GM12878 (cell line): ENCODE measurements around the gene NDUFV2.

Experiments
- BCL11A ChIP-seq: IDR thresholded peaks from 2 replicates; pipeline ENCODE4 v1.6.1; 2011; ENCODE audit warnings: low read depth, low read length
- BRCA1 ChIP-seq: IDR thresholded peaks from 2 replicates; pipeline ENCODE4 v1.6.1; 2011; ENCODE audit warnings: low read depth, low read length, improper control_type of control experiment
- DPF2 ChIP-seq: fragments of 450-650 bp; IDR thresholded peaks from 2 replicates; pipeline ENCODE4 v1.6.1; 2017; ENCODE audit warnings: mild to moderate bottlenecking
- ETV6 ChIP-seq, 2 experiments: fragments of 450-650 bp in 1 of 2; IDR thresholded peaks in 1 of 2; conservative IDR thresholded peaks in 1 of 2; 2 replicates each; pipeline ENCODE4 v1.6.1; 2014; ENCODE audit warnings: antibody characterized with exemption in 1 of 2, borderline replicate concordance in 1 of 2, low read depth in 1 of 2, mild to moderate bottlenecking in 1 of 2, moderate library complexity in 1 of 2
- GABPA ChIP-seq: IDR thresholded peaks from 2 replicates; pipeline ENCODE4 v1.6.1; 2014; ENCODE audit warnings: antibody characterized with exemption, low read depth, mild to moderate bottlenecking, inconsistent platforms
- HDGF ChIP-seq: fragments of 450-650 bp; IDR thresholded peaks from 2 replicates; pipeline ENCODE4 v1.6.1; 2016; ENCODE audit warnings: antibody characterized with exemption
- LARP7 ChIP-seq: fragments of 450-650 bp; IDR thresholded peaks from 2 replicates; pipeline ENCODE4 v1.6.1; 2017; ENCODE audit warnings: mild to moderate bottlenecking
- MEF2A ChIP-seq: IDR thresholded peaks from 2 replicates; pipeline ENCODE4 v1.6.1; 2011; ENCODE audit warnings: low read depth, mild to moderate bottlenecking, low read length, moderate library complexity; ENCODE audit not compliant: insufficient read depth
- TAF1 ChIP-seq: IDR thresholded peaks from 2 replicates; pipeline ENCODE4 v1.6.1; 2011; ENCODE audit warnings: mild to moderate bottlenecking, low read depth, low read length, borderline replicate concordance
- USF2 ChIP-seq: IDR thresholded peaks from 2 replicates; pipeline ENCODE4 v1.6.1; 2011; ENCODE audit warnings: low read depth, low read length, improper control_type of control experiment, borderline replicate concordance
- ZNF384 ChIP-seq: IDR thresholded peaks from 2 replicates; pipeline ENCODE4 v1.6.1; 2012; ENCODE audit warnings: low read depth, mild to moderate bottlenecking, low read length, improper control_type of control experiment, borderline replicate concordance
- ZSCAN29 ChIP-seq: fragments of 450-650 bp; IDR thresholded peaks from 2 replicates; pipeline ENCODE4 v1.6.1; 2017; ENCODE audit warnings: mild to moderate bottlenecking, moderate library complexity
- TF ChIP-seq, protein P1 (sequence below), 3 experiments: IDR thresholded peaks in 2 of 3; conservative IDR thresholded peaks in 1 of 3; 2 replicates each; pipeline ENCODE4 v1.5.1; 2011; ENCODE audit warnings: low read depth in 3 of 3, low read length in 3 of 3, mild to moderate bottlenecking in 3 of 3, control low read depth in 2 of 3, moderate library complexity in 2 of 3, inconsistent platforms in 1 of 3, mixed read lengths in 1 of 3; ENCODE audit not compliant: control insufficient read depth in 2 of 3, insufficient read depth in 1 of 3; ENCODE audit errors: extremely low read depth in 1 of 3
- TF ChIP-seq, protein P2 (sequence below): fragments of 450-650 bp; IDR thresholded peaks from 2 replicates; pipeline ENCODE4 v1.6.1; 2016; ENCODE audit warnings: mild to moderate bottlenecking

- TF ChIP-seq, protein P1, sequence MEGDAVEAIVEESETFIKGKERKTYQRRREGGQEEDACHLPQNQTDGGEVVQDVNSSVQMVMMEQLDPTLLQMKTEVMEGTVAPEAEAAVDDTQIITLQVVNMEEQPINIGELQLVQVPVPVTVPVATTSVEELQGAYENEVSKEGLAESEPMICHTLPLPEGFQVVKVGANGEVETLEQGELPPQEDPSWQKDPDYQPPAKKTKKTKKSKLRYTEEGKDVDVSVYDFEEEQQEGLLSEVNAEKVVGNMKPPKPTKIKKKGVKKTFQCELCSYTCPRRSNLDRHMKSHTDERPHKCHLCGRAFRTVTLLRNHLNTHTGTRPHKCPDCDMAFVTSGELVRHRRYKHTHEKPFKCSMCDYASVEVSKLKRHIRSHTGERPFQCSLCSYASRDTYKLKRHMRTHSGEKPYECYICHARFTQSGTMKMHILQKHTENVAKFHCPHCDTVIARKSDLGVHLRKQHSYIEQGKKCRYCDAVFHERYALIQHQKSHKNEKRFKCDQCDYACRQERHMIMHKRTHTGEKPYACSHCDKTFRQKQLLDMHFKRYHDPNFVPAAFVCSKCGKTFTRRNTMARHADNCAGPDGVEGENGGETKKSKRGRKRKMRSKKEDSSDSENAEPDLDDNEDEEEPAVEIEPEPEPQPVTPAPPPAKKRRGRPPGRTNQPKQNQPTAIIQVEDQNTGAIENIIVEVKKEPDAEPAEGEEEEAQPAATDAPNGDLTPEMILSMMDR (IDR thresholded peaks at IDR 0.05 in 2 of 3, conservative IDR thresholded peaks at IDR 0.05 in 1 of 3; ENCODE audit: control insufficient read depth in 2 of 3, extremely low read depth in 1 of 3, insufficient read depth in 1 of 3, low read depth in 3 of 3, low read length in 3 of 3), result no peak
- TF ChIP-seq GABPA (no peak), MEF2A (no peak), ZSCAN29 (no peak), LARP7 (no peak), BRCA1 (no peak), ETV6 (conservative IDR thresholded peaks at IDR 0.05 in 1 of 2, IDR thresholded peaks at IDR 0.05 in 1 of 2; ENCODE audit: borderline replicate concordance in 1 of 2, low read depth in 1 of 2) (no peak), BCL11A (no peak), ZNF384 (no peak), TAF1 (no peak), HDGF (no peak), DPF2 (no peak), USF2 (no peak)
- TF ChIP-seq, protein P2, sequence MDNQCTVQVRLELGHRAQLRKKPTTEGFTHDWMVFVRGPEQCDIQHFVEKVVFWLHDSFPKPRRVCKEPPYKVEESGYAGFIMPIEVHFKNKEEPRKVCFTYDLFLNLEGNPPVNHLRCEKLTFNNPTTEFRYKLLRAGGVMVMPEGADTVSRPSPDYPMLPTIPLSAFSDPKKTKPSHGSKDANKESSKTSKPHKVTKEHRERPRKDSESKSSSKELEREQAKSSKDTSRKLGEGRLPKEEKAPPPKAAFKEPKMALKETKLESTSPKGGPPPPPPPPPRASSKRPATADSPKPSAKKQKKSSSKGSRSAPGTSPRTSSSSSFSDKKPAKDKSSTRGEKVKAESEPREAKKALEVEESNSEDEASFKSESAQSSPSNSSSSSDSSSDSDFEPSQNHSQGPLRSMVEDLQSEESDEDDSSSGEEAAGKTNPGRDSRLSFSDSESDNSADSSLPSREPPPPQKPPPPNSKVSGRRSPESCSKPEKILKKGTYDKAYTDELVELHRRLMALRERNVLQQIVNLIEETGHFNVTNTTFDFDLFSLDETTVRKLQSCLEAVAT, result no peak
These were observed 37.0 kb downstream of the NDUFV2 start for GRCh38 chr18:9139400-9140039.
